ENCODE measurements around the gene NCK2.

DNA sequence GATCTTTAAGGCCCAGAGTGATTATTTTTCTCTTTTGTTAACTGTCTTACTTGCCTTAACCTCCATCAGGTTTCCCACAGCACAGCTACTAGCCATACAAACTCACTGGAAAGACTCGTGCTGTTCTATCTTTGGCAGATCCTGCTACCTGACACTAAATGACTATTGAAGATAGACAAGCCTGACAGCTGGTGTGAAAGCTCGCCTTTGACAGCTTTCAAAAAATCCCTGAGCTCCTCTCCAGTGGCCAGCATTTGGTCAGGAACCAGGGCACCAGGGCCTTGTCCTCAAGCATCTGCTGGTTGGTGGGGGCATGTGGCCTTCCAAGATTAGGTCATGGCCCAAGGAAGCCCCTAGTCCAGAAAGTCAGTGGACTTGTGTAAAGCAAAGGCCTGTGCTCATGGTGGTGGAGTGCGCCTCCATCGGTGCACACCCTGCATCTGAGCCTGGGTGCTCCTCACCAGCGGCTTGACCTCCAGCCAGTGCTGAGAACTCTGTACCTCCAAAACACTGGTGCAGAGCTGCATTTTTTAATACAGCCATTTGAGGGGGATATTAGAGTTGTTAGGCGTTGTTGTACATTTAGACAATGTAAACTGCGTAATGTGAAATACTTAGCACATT is 158.5 kb downstream of the NCK2 start:
- no peak for TF ChIP-seq EP300 (IDR thresholded peaks at IDR 0.05)
- TF ChIP-seq, protein P1, sequence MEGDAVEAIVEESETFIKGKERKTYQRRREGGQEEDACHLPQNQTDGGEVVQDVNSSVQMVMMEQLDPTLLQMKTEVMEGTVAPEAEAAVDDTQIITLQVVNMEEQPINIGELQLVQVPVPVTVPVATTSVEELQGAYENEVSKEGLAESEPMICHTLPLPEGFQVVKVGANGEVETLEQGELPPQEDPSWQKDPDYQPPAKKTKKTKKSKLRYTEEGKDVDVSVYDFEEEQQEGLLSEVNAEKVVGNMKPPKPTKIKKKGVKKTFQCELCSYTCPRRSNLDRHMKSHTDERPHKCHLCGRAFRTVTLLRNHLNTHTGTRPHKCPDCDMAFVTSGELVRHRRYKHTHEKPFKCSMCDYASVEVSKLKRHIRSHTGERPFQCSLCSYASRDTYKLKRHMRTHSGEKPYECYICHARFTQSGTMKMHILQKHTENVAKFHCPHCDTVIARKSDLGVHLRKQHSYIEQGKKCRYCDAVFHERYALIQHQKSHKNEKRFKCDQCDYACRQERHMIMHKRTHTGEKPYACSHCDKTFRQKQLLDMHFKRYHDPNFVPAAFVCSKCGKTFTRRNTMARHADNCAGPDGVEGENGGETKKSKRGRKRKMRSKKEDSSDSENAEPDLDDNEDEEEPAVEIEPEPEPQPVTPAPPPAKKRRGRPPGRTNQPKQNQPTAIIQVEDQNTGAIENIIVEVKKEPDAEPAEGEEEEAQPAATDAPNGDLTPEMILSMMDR (IDR thresholded peaks at IDR 0.05): no peak

Measured in A549 (cell line).